DMS53 treated with DMSO at 0.1 percent for 48 hours (cell line): ENCODE measurements around the gene ENTPD7.
"Not testable (repeated sequence)": the region's sequence is repeated elsewhere in the genome, so short reads cannot be mapped to it uniquely, and the experiment has no call there.

Experiments
- DNase-seq: peaks from one replicate; lab custom pipeline; 2025; ENCODE audit not compliant: unreplicated experiment; lab: John Stamatoyannopoulos, UW

Gene ENTPD7

GRCh38 chr10:99659031-99659867, at the start of gene ENTPD7:
Gene ENTPD7, plus strand, starts transcription at chr10:99659509. Its CDS starts 448 bp downstream, at chr10:99659957.
- peak; percentile 96 for DNase-seq

GRCh38 chr10:99610221-99610620, 49.1 kb upstream of the ENTPD7 start:
- DNase-seq = no peak

GRCh38 chr10:99611326-99611725, 48.0 kb upstream of the ENTPD7 start:
- no peak for DNase-seq

- DNase-seq = peak; percentile 69
These were observed 47.0 kb upstream of the ENTPD7 start for GRCh38 chr10:99612167-99612831.

- no peak for DNase-seq
These were observed 43.9 kb upstream of the ENTPD7 start for GRCh38 chr10:99615426-99615825.

- no peak for DNase-seq
These were observed 41.6 kb upstream of the ENTPD7 start for GRCh38 chr10:99617696-99618095.

GRCh38 chr10:99619090-99619800, 40.1 kb upstream of the ENTPD7 start:
- DNase-seq = no peak

- peak; percentile 99 for DNase-seq
These were observed 39.2 kb upstream of the ENTPD7 start, which contains the start of gene SLC25A28 for GRCh38 chr10:99619851-99620710. Gene SLC25A28, minus strand, starts transcription at chr10:99620439. Its CDS starts 104 bp downstream, at chr10:99620335.

- peak; percentile 84 for DNase-seq
These were observed 38.4 kb upstream of the ENTPD7 start for GRCh38 chr10:99620711-99621453.

GRCh38 chr10:99621454-99622251, 37.7 kb upstream of the ENTPD7 start:
- DNase-seq = peak; percentile 77

GRCh38 chr10:99623919-99624318, 35.4 kb upstream of the ENTPD7 start:
- no peak for DNase-seq

GRCh38 chr10:99625124-99625523, 34.2 kb upstream of the ENTPD7 start:
- DNase-seq = not testable (repeated sequence)

GRCh38 chr10:99628923-99629624, 30.2 kb upstream of the ENTPD7 start:
- DNase-seq = no peak

GRCh38 chr10:99629625-99629978, 29.7 kb upstream of the ENTPD7 start:
- DNase-seq = no peak

GRCh38 chr10:99630433-99630832, 28.9 kb upstream of the ENTPD7 start:
- DNase-seq = peak; percentile 16

GRCh38 chr10:99630991-99631390, 28.3 kb upstream of the ENTPD7 start:
- no peak for DNase-seq

- DNase-seq = no peak
These were observed 27.8 kb upstream of the ENTPD7 start for GRCh38 chr10:99631496-99631895.

GRCh38 chr10:99633832-99634231, 25.5 kb upstream of the ENTPD7 start:
- no peak for DNase-seq
